ENCODE measurements around the gene FRY.

Gene FRY

GRCh38 chr13:32087955-32088747 lies 56.6 kb downstream of the FRY start:
- no peak for DNase-seq (ENCODE audit: low read depth in 1 of 2, low spot score in 1 of 2)
- TF ChIP-seq GABPA (IDR thresholded peaks at IDR 0.05; ENCODE audit: low read depth) (no peak), SPI1 (IDR thresholded peaks at IDR 0.05; ENCODE audit: borderline replicate concordance, low read depth) (no peak), CTCF (IDR thresholded peaks at IDR 0.05; ENCODE audit: insufficient read depth, low read length) (no peak), REST (IDR thresholded peaks at IDR 0.05; ENCODE audit: insufficient replicate concordance, low read depth) (no peak), POLR2AphosphoS5 (IDR thresholded peaks at IDR 0.05; ENCODE audit: low read depth) (no peak)
- Histone ChIP-seq H3K4me3 (replicated peaks; ENCODE audit: insufficient read depth, low read length) (no peak overlapping the region), H3K27me3 (ENCODE audit: insufficient read depth, poor library complexity, severe bottlenecking) (no peaks in the 10 kb centered on the region), H3K27ac (replicated peaks) (no peak overlapping the region)

- Histone ChIP-seq H3K27me3 (ENCODE audit: insufficient read depth, poor library complexity, severe bottlenecking) (no peaks in the 10 kb centered on the region), H3K27ac (replicated peaks) (no peak overlapping the region), H3K4me3 (replicated peaks; ENCODE audit: insufficient read depth, low read length) (no peak overlapping the region)
- DNase-seq (ENCODE audit: low read depth in 1 of 2, low spot score in 1 of 2), result no peak
- TF ChIP-seq POLR2AphosphoS5 (IDR thresholded peaks at IDR 0.05; ENCODE audit: low read depth), result no peak
- TF ChIP-seq GABPA (IDR thresholded peaks at IDR 0.05; ENCODE audit: low read depth), result no peak
- TF ChIP-seq SPI1 (IDR thresholded peaks at IDR 0.05; ENCODE audit: borderline replicate concordance, low read depth), result no peak
- TF ChIP-seq CTCF (IDR thresholded peaks at IDR 0.05; ENCODE audit: insufficient read depth, low read length), result no peak
- TF ChIP-seq REST (IDR thresholded peaks at IDR 0.05; ENCODE audit: insufficient replicate concordance, low read depth), result no peak
Measured at GRCh38 chr13:32092496-32092895, 60.9 kb downstream of the FRY start.

GRCh38 chr13:32093006-32093405 lies 61.4 kb downstream of the FRY start:
- no peak for TF ChIP-seq POLR2AphosphoS5 (IDR thresholded peaks at IDR 0.05; ENCODE audit: low read depth)
- TF ChIP-seq REST (IDR thresholded peaks at IDR 0.05; ENCODE audit: insufficient replicate concordance, low read depth), result no peak
- no peak for TF ChIP-seq SPI1 (IDR thresholded peaks at IDR 0.05; ENCODE audit: borderline replicate concordance, low read depth)
- no peak for TF ChIP-seq CTCF (IDR thresholded peaks at IDR 0.05; ENCODE audit: insufficient read depth, low read length)
- no peak for TF ChIP-seq GABPA (IDR thresholded peaks at IDR 0.05; ENCODE audit: low read depth)
- DNase-seq (ENCODE audit: low read depth in 1 of 2, low spot score in 1 of 2), result no peak
- Histone ChIP-seq H3K27me3 (ENCODE audit: insufficient read depth, poor library complexity, severe bottlenecking) (no peaks in the 10 kb centered on the region), H3K4me3 (replicated peaks; ENCODE audit: insufficient read depth, low read length) (no peak overlapping the region), H3K27ac (replicated peaks) (no peak overlapping the region)

Measured in HL-60 (cell line).